ENCODE data around the gene TMPO.

Gene TMPO

GRCh38 chr12:98492580-98493140 is 22.7 kb upstream of the TMPO start:
- no peak for TF ChIP-seq FOXP2 (optimal IDR thresholded peaks at IDR 0.05; ENCODE audit: borderline replicate concordance, extremely low read depth, extremely low read length, insufficient read depth)
- TF ChIP-seq TAF1 (IDR thresholded peaks at IDR 0.05; ENCODE audit: borderline replicate concordance, insufficient read depth, low read length), result no peak
- no peak for TF ChIP-seq POLR2AphosphoS5 (IDR thresholded peaks at IDR 0.05; ENCODE audit: low read depth, low read length)
- no peak for TF ChIP-seq REST (IDR thresholded peaks at IDR 0.05; ENCODE audit: insufficient read depth in 1 of 2, low read depth in 2 of 2, low read length in 2 of 2)
- no peak for TF ChIP-seq SIN3A (IDR thresholded peaks at IDR 0.05; ENCODE audit: borderline replicate concordance, insufficient read depth, low read length)

GRCh38 chr12:98503342-98503591 is 12.1 kb upstream of the TMPO start:
- TF ChIP-seq TAF1 (IDR thresholded peaks at IDR 0.05; ENCODE audit: borderline replicate concordance, insufficient read depth, low read length), result no peak
- TF ChIP-seq FOXP2 (optimal IDR thresholded peaks at IDR 0.05; ENCODE audit: borderline replicate concordance, extremely low read depth, extremely low read length, insufficient read depth), result no peak
- TF ChIP-seq POLR2AphosphoS5 (IDR thresholded peaks at IDR 0.05; ENCODE audit: low read depth, low read length), result 0 out of 2 replicates have a peak, but pooled peaks have one; percentile 0
- 0 out of 4 replicates have a peak, but pooled peaks of 1 of the 2 experiments have one; percentile 33 for TF ChIP-seq REST (IDR thresholded peaks at IDR 0.05; ENCODE audit: insufficient read depth in 1 of 2, low read depth in 2 of 2, low read length in 2 of 2)
- peak; percentile 72; the same call in 1 of the 2 replicates for TF ChIP-seq SIN3A (IDR thresholded peaks at IDR 0.05; ENCODE audit: borderline replicate concordance, insufficient read depth, low read length)

GRCh38 chr12:98503592-98504367 is 11.6 kb upstream of the TMPO start:
- TF ChIP-seq FOXP2 (optimal IDR thresholded peaks at IDR 0.05; ENCODE audit: borderline replicate concordance, extremely low read depth, extremely low read length, insufficient read depth) (peak; percentile 45), POLR2AphosphoS5 (IDR thresholded peaks at IDR 0.05; ENCODE audit: low read depth, low read length) (peak; percentile 78), SIN3A (IDR thresholded peaks at IDR 0.05; ENCODE audit: borderline replicate concordance, insufficient read depth, low read length) (no peak), REST (IDR thresholded peaks at IDR 0.05; ENCODE audit: insufficient read depth in 1 of 2, low read depth in 2 of 2, low read length in 2 of 2) (no peak), TAF1 (IDR thresholded peaks at IDR 0.05; ENCODE audit: borderline replicate concordance, insufficient read depth, low read length) (0 out of 2 replicates have a peak, but pooled peaks have one; percentile 59)

GRCh38 chr12:98504368-98504617 is 11.1 kb upstream of the TMPO start:
- TF ChIP-seq SIN3A (IDR thresholded peaks at IDR 0.05; ENCODE audit: borderline replicate concordance, insufficient read depth, low read length), result no peak
- TF ChIP-seq POLR2AphosphoS5 (IDR thresholded peaks at IDR 0.05; ENCODE audit: low read depth, low read length), result no peak
- no peak for TF ChIP-seq FOXP2 (optimal IDR thresholded peaks at IDR 0.05; ENCODE audit: borderline replicate concordance, extremely low read depth, extremely low read length, insufficient read depth)
- no peak for TF ChIP-seq TAF1 (IDR thresholded peaks at IDR 0.05; ENCODE audit: borderline replicate concordance, insufficient read depth, low read length)
- no peak for TF ChIP-seq REST (IDR thresholded peaks at IDR 0.05; ENCODE audit: insufficient read depth in 1 of 2, low read depth in 2 of 2, low read length in 2 of 2)

Data from PFSK-1 (cell line).